ENCODE data around the gene HOXB2. TPM values are rescaled to one million over a fixed set of nuclear protein-coding genes. Genes with fewer than 3 reads are reported as not detected.
A peak's percentile ranks its signal among the peaks of the same experiment; 100 is the strongest.

HOXB2 gene
- total RNA-seq, 4 donors from 2014 or later: 1.4 to 9.6 (median 4.1) TPM

GRCh38 chr17:48563867-48564187 lies 18.9 kb upstream of the HOXB2 start:
- DNase-seq: peak in 1 of 3 donors; percentile 30
- Histone ChIP-seq H3K27me3 (no peaks in the 10 kb centered on the region), H3K4me3 (peak overlapping the region; percentile 8 to 43 (median 32)), H3K4me1 (peaks cover 0 to 89% (median 2%) of the 10 kb centered on the region in 4 donors), H3K27ac (peak overlapping the region; percentile 43 to 96 (median 62)), H3K36me3 (no peaks in the 10 kb centered on the region), H3K9me3 (no peaks in the 10 kb centered on the region)
- TF ChIP-seq CTCF (IDR thresholded peaks at IDR 0.05): no peak
- no peak for TF ChIP-seq POLR2A (IDR thresholded peaks at IDR 0.05)

DNA sequence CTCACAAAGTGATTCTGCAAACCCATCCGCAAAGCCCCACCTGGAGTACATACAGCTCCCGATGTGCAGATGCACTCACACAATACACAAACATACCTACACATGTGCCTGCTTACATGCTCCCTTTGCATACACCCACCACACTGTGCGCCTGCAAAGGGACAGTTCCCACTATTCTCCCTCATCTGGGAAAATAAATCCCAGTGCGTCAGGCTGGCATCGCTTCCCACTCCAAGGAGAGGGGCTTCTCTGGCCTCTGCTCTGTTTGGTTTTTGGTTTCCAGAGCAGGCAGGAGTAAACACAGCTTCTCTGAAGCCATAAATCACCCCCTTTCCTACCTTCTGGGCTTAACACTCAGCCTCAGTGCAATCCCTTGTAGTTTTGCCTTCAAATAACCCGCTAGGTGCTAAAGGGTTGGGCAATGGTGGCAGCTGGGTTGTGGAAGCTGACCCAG lies 18.5 kb upstream of the HOXB2 start:
- H3K4me1 ChIP-seq: peaks cover 0 to 89% (median 2%) of the 10 kb centered on the region in 4 donors
- H3K36me3 ChIP-seq: no peaks in the 10 kb centered on the region
- DNase-seq: peak in 1 of 3 donors; percentile 16
- TF ChIP-seq POLR2A (IDR thresholded peaks at IDR 0.05) (no peak), CTCF (IDR thresholded peaks at IDR 0.05) (no peak)
- H3K27ac ChIP-seq: peak overlapping the region; percentile 27 to 96 (median 62)
- peak overlapping the region in 3 of 4 donors; percentile 27 to 43 (median 37) for H3K4me3 ChIP-seq
- H3K9me3 ChIP-seq: no peaks in the 10 kb centered on the region
- H3K27me3 ChIP-seq: no peaks in the 10 kb centered on the region

- no peaks in the 10 kb centered on the region for H3K36me3 ChIP-seq
- no peaks in the 10 kb centered on the region for H3K9me3 ChIP-seq
- no peak overlapping the region for H3K4me3 ChIP-seq
- peaks cover 0 to 89% (median 2%) of the 10 kb centered on the region in 4 donors for H3K4me1 ChIP-seq
- no peak for TF ChIP-seq POLR2A (IDR thresholded peaks at IDR 0.05)
- TF ChIP-seq CTCF (IDR thresholded peaks at IDR 0.05): no peak
- DNase-seq: peak in 1 of 3 donors; percentile 9
- H3K27ac ChIP-seq: peak overlapping the region; percentile 27 to 96 (median 62)
- no peaks in the 10 kb centered on the region for H3K27me3 ChIP-seq
Observed at GRCh38 chr17:48562934-48563333, 18.0 kb upstream of the HOXB2 start.

- Histone ChIP-seq H3K9me3 (no peaks in the 10 kb centered on the region), H3K4me3 (no peak overlapping the region), H3K27ac (peak overlapping the region in 2 of 4 donors; percentile 62 to 96), H3K4me1 (peaks cover 0 to 89% (median 4%) of the 10 kb centered on the region in 4 donors), H3K27me3 (no peaks in the 10 kb centered on the region), H3K36me3 (no peaks in the 10 kb centered on the region)
- peak in 1 of 3 donors; percentile 47 for DNase-seq
- TF ChIP-seq CTCF (IDR thresholded peaks at IDR 0.05) (peak in 2 of 6 experiments; percentile 8 to 15), POLR2A (IDR thresholded peaks at IDR 0.05) (no peak)
Observed at GRCh38 chr17:48561884-48562810, 17.2 kb upstream of the HOXB2 start.

DNA sequence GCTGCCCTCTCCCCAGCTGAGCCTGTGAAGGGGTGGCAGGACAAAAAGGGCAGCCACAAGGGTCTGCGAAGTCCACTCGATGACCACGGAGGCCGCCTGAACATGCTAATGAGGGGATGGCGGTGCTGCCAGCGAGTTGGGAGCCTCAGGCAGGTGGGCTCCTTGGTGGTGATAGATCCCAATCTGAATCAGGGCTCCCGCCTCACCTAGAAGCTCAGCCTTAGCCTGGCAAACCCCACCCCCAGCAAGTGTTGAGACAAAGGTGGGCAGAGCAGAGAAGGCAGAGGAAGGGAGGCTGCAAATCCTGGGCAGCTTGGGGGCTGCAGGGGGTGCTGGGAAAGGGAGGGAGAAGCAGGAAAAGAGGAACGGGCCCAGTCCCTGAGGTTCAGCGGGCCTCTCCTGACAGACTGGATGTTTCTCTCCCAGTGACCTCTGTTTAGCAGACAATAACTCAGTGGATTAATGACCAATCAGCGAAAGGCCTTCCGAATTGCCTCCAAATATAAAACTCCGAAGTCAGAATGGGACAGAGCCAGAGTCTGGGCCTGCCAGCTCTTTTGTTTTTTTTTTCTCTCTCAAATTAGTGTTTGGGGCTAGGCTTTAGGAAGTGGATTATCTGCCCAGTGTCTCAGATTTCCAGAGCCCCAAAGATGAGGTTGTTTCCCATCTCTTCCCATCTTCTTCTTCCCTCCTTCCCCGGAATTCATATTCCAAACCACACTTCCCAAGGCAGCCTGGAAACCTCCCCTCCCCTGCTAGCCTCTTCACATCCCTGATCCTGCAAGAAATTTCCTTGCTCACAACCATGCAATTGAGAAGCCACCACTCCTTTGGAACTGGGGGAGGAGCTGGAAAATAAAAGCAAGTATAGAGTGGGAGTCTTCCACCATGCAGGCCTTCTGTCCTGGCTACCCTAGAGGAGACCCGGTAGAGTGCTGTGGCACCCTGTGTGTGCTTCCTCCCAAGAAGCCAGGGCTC lies 15.2 kb upstream of the HOXB2 start:
- Histone ChIP-seq H3K4me1 (peaks cover 0 to 89% (median 2%) of the 10 kb centered on the region in 4 donors), H3K4me3 (no peak overlapping the region), H3K9me3 (no peaks in the 10 kb centered on the region), H3K27me3 (no peaks in the 10 kb centered on the region), H3K36me3 (no peaks in the 10 kb centered on the region), H3K27ac (peak overlapping the region; percentile 6 to 96 (median 58))
- no peak for DNase-seq
- no peak for TF ChIP-seq POLR2A (IDR thresholded peaks at IDR 0.05)
